Endothelial cell of umbilical vein (primary cell): Measurements from ENCODE around the gene RABEP2. TPM values are rescaled to one million over a fixed set of nuclear protein-coding genes. Genes with fewer than 3 reads are reported as not detected.
"Not testable (repeated sequence)": the region's sequence is repeated elsewhere in the genome, so short reads cannot be mapped to it uniquely, and the experiment has no call there.

Experiments
- BruUV-seq: library from RNA; stranded (reverse); fragments of 400-500 nt; replicated peaks from 2 replicates; lab custom pipeline; 2021; lab: Mats Ljungman, UMichigan
- CTCF ChIA-PET: fragments of 300-600, 350-600 bp; sonication (Branson Sonifier 250); formaldehyde crosslinking; loops from one replicate; lab custom pipeline; 2021; ENCODE audit warnings: antibody characterized with exemption, inconsistent platforms; lab: Charles Lee
- POLR2A ChIA-PET: fragments of 300-600, 350-600 bp; sonication (Branson Sonifier 250); formaldehyde crosslinking; loops from one replicate; lab custom pipeline; 2021; ENCODE audit warnings: antibody characterized with exemption, inconsistent platforms; lab: Charles Lee
- DNase-seq: peaks from one replicate; pipeline ENCODE4 v3.0.0-alpha.2; 2011; ENCODE audit warnings: low read depth, low spot score
- FAIRE-seq: peaks from 2 replicates; lab custom pipeline; 2011; peaks lifted over from hg19 to GRCh38; lab: Jason Lieb, UNC
- H2AFZ ChIP-seq: 2 replicates; pipeline ENCODE4 v1.6.0; 2012; ENCODE audit warnings: low read depth, low read length, control low read depth, inconsistent platforms
- H3K27ac ChIP-seq: 2 replicates; pipeline ENCODE4 v1.5.1; 2011; ENCODE audit warnings: low read depth, mild to moderate bottlenecking, control low read depth, low read length, moderate library complexity; ENCODE audit not compliant: insufficient read depth
- H3K27me3 ChIP-seq, 2 experiments: 2 replicates each; pipeline versions ENCODE4 v1.6.0 to v1.6.1; 2011; ENCODE audit warnings: low read length in 2 of 2, mixed read lengths in 1 of 2; ENCODE audit not compliant: control insufficient read depth in 2 of 2, insufficient read depth in 2 of 2
- H3K36me3 ChIP-seq, 2 experiments: 2 replicates in 1 of 2; 3 replicates in 1 of 2; pipeline ENCODE4 v1.5.1; 2011; ENCODE audit warnings: low read length in 2 of 2, mild to moderate bottlenecking in 1 of 2, moderate library complexity in 1 of 2; ENCODE audit not compliant: control insufficient read depth in 2 of 2, insufficient read depth in 2 of 2; ENCODE audit errors: extremely low read depth in 1 of 2
- H3K4me1 ChIP-seq: 3 replicates; pipeline ENCODE4 v1.5.1; 2011; ENCODE audit warnings: mild to moderate bottlenecking, low read length; ENCODE audit not compliant: control insufficient read depth, insufficient read depth; ENCODE audit errors: extremely low read depth
- H3K4me2 ChIP-seq: 2 replicates; pipeline ENCODE4 v1.6.1; 2011; ENCODE audit warnings: low read length, control low read depth, mixed read lengths; ENCODE audit not compliant: insufficient read depth
- H3K4me3 ChIP-seq, 3 experiments: fragments of 200-600 bp in 1 of 3; sonication (generic), shearing (Covaris generic) in 1 of 3; replicated peaks in 1 of 3; 2 replicates each; pipeline ENCODE4 v1.5.1; 2011 to 2016; ENCODE audit warnings: control low read depth in 3 of 3, low read length in 3 of 3, mild to moderate bottlenecking in 2 of 3, inconsistent platforms in 1 of 3, low read depth in 1 of 3, moderate library complexity in 1 of 3; ENCODE audit not compliant: insufficient read depth in 1 of 3
- H3K79me2 ChIP-seq: 2 replicates; pipeline ENCODE4 v1.6.0; 2012; ENCODE audit warnings: low read length, inconsistent platforms; ENCODE audit not compliant: control insufficient read depth, insufficient read depth
- H3K9ac ChIP-seq: replicated peaks from 2 replicates; pipeline ENCODE3; 2011; ENCODE audit warnings: low read length, control low read depth; ENCODE audit not compliant: insufficient read depth; ENCODE audit errors: extremely low read depth
- H3K9me1 ChIP-seq: replicated peaks from 3 replicates; pipeline ENCODE4 v1.6.0; 2011; ENCODE audit warnings: mild to moderate bottlenecking, low read length; ENCODE audit not compliant: control insufficient read depth, insufficient read depth; ENCODE audit errors: extremely low read depth
- H3K9me3 ChIP-seq: replicated peaks from 2 replicates; pipeline ENCODE4 v1.5.1; 2012; ENCODE audit warnings: low read length, inconsistent platforms; ENCODE audit not compliant: control insufficient read depth, insufficient read depth
- H4K20me1 ChIP-seq: replicated peaks from 2 replicates; pipeline ENCODE3; 2011; ENCODE audit warnings: mild to moderate bottlenecking, low read length; ENCODE audit not compliant: control insufficient read depth, insufficient read depth; ENCODE audit errors: extremely low read depth
- EZH2 ChIP-seq: IDR thresholded peaks from 2 replicates; pipeline ENCODE4 v1.6.1; 2012; ENCODE audit warnings: borderline replicate concordance, low read depth, mild to moderate bottlenecking, moderate library complexity, low read length, inconsistent platforms; ENCODE audit not compliant: severe bottlenecking
- MAX ChIP-seq: IDR thresholded peaks from 2 replicates; pipeline ENCODE4 v1.6.1; 2011; ENCODE audit not compliant: insufficient read depth, insufficient read length
- POLR2A ChIP-seq: IDR thresholded peaks from 2 replicates; pipeline ENCODE4 v1.6.1; 2012; ENCODE audit warnings: low read depth, mild to moderate bottlenecking, control low read depth, low read length
- POLR2AphosphoS5 ChIP-seq: IDR thresholded peaks from 2 replicates; pipeline ENCODE4 v1.6.1; 2012; ENCODE audit warnings: low read depth, mild to moderate bottlenecking, control low read depth, low read length, moderate library complexity; ENCODE audit not compliant: insufficient read depth
- dilution Hi-C: fragments of 300-500 bp; cut with MboI; formaldehyde crosslinking; loops from one replicate; pipeline ENCODE4 v1.15.0; 2019; ENCODE audit warnings: low sequenced_read_pairs; ENCODE audit not compliant: extremely low pct_ligation_motif_present
- intact Hi-C: fragments of 100-400 bp; cut with micrococcal nuclease; formaldehyde crosslinking; loops from one replicate; pipeline ENCODE4 v1.10.0; 2022
- polyA plus RNA-seq, 4 experiments: library from polyadenylated mRNA; depleted of rRNA in 3 of 4; stranded (reverse) in 3 of 4; unstranded in 1 of 4; fragments of >200 nt; gene quantifications; 2 replicates each; pipeline versions ENCODE4 v1.2.1 to v1.2.3, GENCODE V29; 2011 to 2012; ENCODE audit warnings: missing spikeins in 1 of 4
- total RNA-seq: library from RNA; stranded (reverse); gene quantifications from 2 replicates; pipeline ENCODE4 v1.2.3, GENCODE V29; 2021

The RABEP2 gene
- total and polyA plus RNA-seq, 2 donors (not counting 3 experiments of a cell fraction or from before 2014, with no cell fraction given), result 25.9 to 37.4 TPM

- H3K4me2 ChIP-seq, result no peak overlapping the region
- FAIRE-seq (no peak), DNase-seq (no peak)
- H3K79me2 ChIP-seq, result no peaks in the 10 kb centered on the region
- H4K20me1 ChIP-seq, result no peaks in the 10 kb centered on the region
- BruUV-seq, result no TSS peak
- ChIA-PET CTCF (interaction anchor here (1.5 to 4.3 kb wide), 4 partner anchors 11 to 70 kb away, joined by 5 to 55 read pairs (median 18); partner anchors contain the start of genes CD19 and RABEP2), POLR2A (no interaction called here)
- peaks cover 4% of the 10 kb centered on the region for H3K4me1 ChIP-seq
- no peaks in the 10 kb centered on the region for H3K27me3 ChIP-seq
- H3K36me3 ChIP-seq, result no peaks in the 10 kb centered on the region
- H3K9me3 ChIP-seq, result no peaks in the 10 kb centered on the region
- TF ChIP-seq POLR2A (no peak), EZH2 (no peak), MAX (no peak), POLR2AphosphoS5 (no peak)
- intact Hi-C loops (no loop called here), dilution Hi-C loops (no loop called here)
- H3K4me3 ChIP-seq, result no peak overlapping the region
- H3K27ac ChIP-seq, result no peak overlapping the region
- no peak overlapping the region for H2AFZ ChIP-seq
- H3K9ac ChIP-seq, result no peak overlapping the region
- H3K9me1 ChIP-seq, result no peaks in the 10 kb centered on the region
Measured at GRCh38 chr16:28943281-28943680, 18.2 kb upstream of the RABEP2 start.

- H3K27ac ChIP-seq, H3K9me1 ChIP-seq, H3K36me3 ChIP-seq, H3K79me2 ChIP-seq, H3K4me2 ChIP-seq, H2AFZ ChIP-seq, DNase-seq, dilution Hi-C loops, H4K20me1 ChIP-seq, H3K27me3 ChIP-seq, intact Hi-C loops, H3K4me3 ChIP-seq, H3K4me1 ChIP-seq, BruUV-seq, H3K9ac ChIP-seq, CTCF ChIA-PET, FAIRE-seq, H3K9me3 ChIP-seq: not testable (repeated sequence)
- POLR2A ChIA-PET, result interaction anchor here (0.7 kb wide), 1 partner anchor 29 kb away, joined by 3 read pairs; no protein-coding TSS in a partner anchor
Measured at GRCh38 chr16:28939825-28940224, 14.8 kb upstream of the RABEP2 start.
